ENCODE measurements around the gene DHCR24. TPM values are rescaled to one million over a fixed set of nuclear protein-coding genes. Genes with fewer than 3 reads are reported as not detected.
"Not testable (repeated sequence)": the region's sequence is repeated elsewhere in the genome, so short reads cannot be mapped to it uniquely, and the experiment has no call there.

Gene DHCR24
- total RNA-seq, 2 experiments from 2014 or later: 59.5 to 64.7 TPM

DNA sequence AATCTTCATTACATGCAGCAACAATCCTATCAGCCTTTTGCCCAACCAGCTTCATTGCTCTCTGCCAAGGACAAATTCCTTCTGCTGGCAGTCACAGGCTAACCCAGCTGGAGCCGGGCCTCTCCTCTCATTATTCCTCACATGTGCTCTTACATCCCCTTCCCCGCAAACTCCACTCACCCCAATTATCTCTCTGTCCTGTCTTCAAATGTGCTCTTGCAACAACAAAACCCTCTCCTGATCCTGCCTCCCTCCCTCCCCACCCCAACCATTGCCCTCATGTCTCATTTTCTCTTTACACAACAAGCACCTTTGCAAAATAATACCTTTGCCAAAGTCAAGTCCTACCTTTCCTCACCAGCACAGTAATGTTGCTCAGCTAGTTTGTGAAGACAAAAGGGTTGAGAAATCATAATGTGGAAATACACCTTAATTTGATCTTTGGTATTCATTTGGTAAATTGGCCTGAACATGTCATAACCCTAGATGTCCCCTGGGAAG is 36.0 kb upstream of the DHCR24 start:
- CTCF ChIA-PET: interaction anchor here (1.6 to 1.9 kb wide), 2 partner anchors 22 to 23 kb away, joined by 5 to 7 read pairs; no protein-coding TSS in a partner anchor
- H3K4me3 Mint-ChIP-seq: no peak overlapping the region
- H3K36me3 Mint-ChIP-seq (ENCODE audit: low read depth): no peaks in the 10 kb centered on the region
- peaks cover 2% of the 10 kb centered on the region for H3K27me3 Mint-ChIP-seq
- DNase-seq (no peak), ATAC-seq (no peak)
- H3K27ac Mint-ChIP-seq: no peak overlapping the region
- no peaks in the 10 kb centered on the region for H3K4me1 Mint-ChIP-seq (ENCODE audit: low read depth)
- intact Hi-C loops (cut with micrococcal nuclease): no loop called here
- no peaks in the 10 kb centered on the region for H3K9me3 Mint-ChIP-seq
- POLR2A ChIA-PET: interaction anchor here (1.5 kb wide), 1 partner anchor 9 kb away, joined by 3 read pairs; no protein-coding TSS in a partner anchor
- TF ChIP-seq, protein P1, sequence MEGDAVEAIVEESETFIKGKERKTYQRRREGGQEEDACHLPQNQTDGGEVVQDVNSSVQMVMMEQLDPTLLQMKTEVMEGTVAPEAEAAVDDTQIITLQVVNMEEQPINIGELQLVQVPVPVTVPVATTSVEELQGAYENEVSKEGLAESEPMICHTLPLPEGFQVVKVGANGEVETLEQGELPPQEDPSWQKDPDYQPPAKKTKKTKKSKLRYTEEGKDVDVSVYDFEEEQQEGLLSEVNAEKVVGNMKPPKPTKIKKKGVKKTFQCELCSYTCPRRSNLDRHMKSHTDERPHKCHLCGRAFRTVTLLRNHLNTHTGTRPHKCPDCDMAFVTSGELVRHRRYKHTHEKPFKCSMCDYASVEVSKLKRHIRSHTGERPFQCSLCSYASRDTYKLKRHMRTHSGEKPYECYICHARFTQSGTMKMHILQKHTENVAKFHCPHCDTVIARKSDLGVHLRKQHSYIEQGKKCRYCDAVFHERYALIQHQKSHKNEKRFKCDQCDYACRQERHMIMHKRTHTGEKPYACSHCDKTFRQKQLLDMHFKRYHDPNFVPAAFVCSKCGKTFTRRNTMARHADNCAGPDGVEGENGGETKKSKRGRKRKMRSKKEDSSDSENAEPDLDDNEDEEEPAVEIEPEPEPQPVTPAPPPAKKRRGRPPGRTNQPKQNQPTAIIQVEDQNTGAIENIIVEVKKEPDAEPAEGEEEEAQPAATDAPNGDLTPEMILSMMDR (IDR thresholded peaks at IDR 0.05): no peak

DNA sequence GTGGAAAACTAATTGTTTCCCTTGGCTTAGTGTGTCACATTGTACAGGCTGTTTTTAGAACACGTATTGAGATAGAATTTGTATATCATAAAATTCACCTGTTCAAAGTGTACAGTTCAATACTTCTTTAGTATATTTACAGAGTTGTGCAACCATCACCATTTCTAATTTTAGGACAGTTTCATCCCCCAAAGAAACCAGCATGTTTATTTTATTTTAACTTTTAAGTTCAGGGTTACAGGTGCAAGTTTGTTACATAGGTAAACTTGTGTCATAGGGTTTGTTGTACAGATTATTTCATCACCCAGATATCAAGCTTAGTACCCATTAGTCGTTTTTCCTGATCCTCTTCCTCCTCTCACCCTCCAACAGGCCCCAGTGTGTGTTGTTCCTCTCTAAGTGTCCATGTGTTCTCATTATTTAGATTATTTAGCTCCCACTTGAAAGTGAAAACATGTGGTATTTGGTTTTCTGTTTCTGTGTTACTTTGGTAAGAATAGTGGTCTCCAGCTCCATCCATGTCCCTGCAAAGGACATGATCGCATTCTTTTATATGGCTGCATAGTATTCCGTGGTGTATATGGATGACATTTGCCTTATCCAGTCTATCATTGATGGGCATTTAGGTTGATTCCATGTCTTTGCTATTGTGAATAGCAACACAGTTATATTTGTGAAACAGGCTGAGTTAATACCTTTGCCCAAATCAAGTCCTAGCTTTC is 35.2 kb upstream of the DHCR24 start:
- Mint-ChIP-seq H3K4me1 (ENCODE audit: low read depth) (no peaks in the 10 kb centered on the region), H3K36me3 (ENCODE audit: low read depth) (no peaks in the 10 kb centered on the region), H3K4me3 (no peak overlapping the region), H3K27ac (no peak overlapping the region), H3K9me3 (no peaks in the 10 kb centered on the region), H3K27me3 (peaks cover 2% of the 10 kb centered on the region)
- TF ChIP-seq, protein P1 (IDR thresholded peaks at IDR 0.05): no peak
- intact Hi-C loops (cut with micrococcal nuclease): no loop called here
- ATAC-seq (no peak), DNase-seq (no peak)
- ChIA-PET CTCF (interaction anchor here (1.6 to 1.9 kb wide), 2 partner anchors 23 to 24 kb away, joined by 5 to 7 read pairs; no protein-coding TSS in a partner anchor), POLR2A (interaction anchor here (1.5 kb wide), 1 partner anchor 9 kb away, joined by 3 read pairs; no protein-coding TSS in a partner anchor)

DNA sequence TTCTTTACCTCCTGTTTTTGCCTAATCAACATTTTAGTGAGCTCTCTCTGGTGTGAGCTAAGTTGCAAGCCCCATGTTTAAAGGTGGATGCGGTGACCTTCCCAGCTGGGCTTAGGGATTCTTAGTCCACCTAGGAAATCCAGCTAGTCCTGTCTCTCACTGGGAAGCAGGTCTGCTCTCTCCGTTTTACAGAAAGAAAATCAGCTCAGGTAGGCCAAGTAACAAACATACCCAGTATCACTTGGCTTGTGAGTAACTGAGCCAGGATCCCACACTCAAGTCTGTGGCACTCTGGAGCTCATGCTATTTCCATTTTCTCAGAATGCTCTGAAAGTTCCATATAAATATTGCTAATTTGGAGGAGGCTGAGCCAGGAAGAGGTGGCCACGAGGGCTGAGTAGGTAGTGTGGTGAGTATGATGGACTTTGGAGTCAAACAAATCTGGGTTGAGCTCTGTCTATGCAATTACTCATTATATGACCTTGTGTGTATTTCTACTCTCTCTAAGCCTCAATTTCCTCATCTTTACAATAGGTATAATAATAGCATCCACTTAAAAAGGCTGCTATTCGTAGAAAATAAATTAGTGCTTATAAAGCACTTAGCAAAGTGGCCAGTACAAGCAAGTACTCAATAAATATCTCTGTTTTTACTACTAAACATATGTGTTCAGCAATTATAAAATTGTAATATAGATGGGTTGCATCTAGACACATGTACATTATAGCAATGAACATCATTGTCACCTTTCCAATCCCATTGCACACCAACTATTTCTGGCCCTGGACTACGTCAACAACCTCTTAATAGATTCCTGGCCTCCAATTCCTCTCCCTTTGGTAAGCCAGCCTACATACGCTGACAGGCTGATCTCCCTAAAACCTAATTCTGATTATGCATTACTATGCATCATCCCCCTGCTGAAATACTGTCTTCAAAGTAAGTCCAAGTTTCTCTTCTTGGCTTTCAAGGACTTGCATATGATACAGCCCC is 32.7 kb upstream of the DHCR24 start:
- H3K4me3 Mint-ChIP-seq: no peak overlapping the region
- no peaks in the 10 kb centered on the region for H3K36me3 Mint-ChIP-seq (ENCODE audit: low read depth)
- no peak overlapping the region for H3K27ac Mint-ChIP-seq
- no peak for ATAC-seq
- H3K27me3 Mint-ChIP-seq: peaks cover 5% of the 10 kb centered on the region
- H3K4me1 Mint-ChIP-seq (ENCODE audit: low read depth): no peaks in the 10 kb centered on the region
- CTCF ChIA-PET: no interaction called here
- intact Hi-C loops (cut with micrococcal nuclease): no loop called here
- POLR2A ChIA-PET: no interaction called here
- no peak for DNase-seq
- TF ChIP-seq, protein P1 (IDR thresholded peaks at IDR 0.05): no peak
- H3K9me3 Mint-ChIP-seq: no peaks in the 10 kb centered on the region

DNA sequence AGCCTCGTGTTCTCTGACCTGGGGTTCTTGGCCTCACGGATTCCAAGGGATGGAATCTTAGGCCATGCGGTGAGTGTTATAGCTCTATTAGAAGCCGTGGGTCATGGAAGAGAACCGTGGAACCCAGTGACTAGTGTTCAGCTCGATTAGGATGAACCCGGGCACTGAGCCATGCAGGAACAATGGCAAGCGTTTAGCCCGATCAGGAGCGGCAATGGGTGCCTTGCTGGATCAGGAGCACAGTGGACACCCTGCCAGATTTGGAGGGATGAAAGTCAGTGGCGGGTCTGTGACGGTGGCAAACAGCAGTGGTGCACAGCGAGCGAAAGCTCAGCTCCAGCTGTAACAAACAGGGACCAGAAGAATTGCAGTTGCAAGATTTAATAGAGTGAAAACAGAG is 24.1 kb upstream of the DHCR24 start:
- H3K4me3 Mint-ChIP-seq; intact Hi-C loops (cut with micrococcal nuclease); H3K27me3 Mint-ChIP-seq; DNase-seq; POLR2A ChIA-PET; H3K27ac Mint-ChIP-seq; H3K9me3 Mint-ChIP-seq; H3K36me3 Mint-ChIP-seq (ENCODE audit: low read depth); ATAC-seq; CTCF ChIA-PET; H3K4me1 Mint-ChIP-seq (ENCODE audit: low read depth): not testable (repeated sequence)

DNA sequence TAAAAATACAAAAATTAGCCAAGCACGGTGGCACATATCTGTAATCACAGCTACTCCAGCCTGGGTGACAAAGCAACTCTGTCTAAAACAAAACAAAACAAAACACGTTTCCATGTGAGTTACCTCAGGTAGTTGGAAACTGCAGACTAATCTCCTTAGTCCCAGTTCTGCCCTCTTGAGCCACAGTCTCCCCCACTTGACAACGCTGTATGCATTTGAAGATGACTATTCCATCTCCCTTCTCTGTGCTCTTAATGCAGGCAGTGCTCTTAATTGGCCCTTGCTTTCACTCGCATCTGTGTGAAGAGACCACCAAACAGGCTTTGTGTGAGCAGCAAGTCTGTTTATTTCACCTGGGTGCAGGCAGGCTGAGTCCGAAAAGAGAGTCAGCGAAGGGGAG is 19.6 kb upstream of the DHCR24 start:
- H3K36me3 Mint-ChIP-seq (ENCODE audit: low read depth): no peaks in the 10 kb centered on the region
- H3K9me3 Mint-ChIP-seq: no peaks in the 10 kb centered on the region
- H3K4me3 Mint-ChIP-seq: no peak overlapping the region
- H3K4me1 Mint-ChIP-seq (ENCODE audit: low read depth): no peaks in the 10 kb centered on the region
- CTCF ChIA-PET: no interaction called here
- H3K27me3 Mint-ChIP-seq: no peaks in the 10 kb centered on the region
- POLR2A ChIA-PET: no interaction called here
- ATAC-seq: no peak
- DNase-seq: no peak
- intact Hi-C loops (cut with micrococcal nuclease): no loop called here
- H3K27ac Mint-ChIP-seq: no peak overlapping the region
- TF ChIP-seq, protein P1 (IDR thresholded peaks at IDR 0.05): no peak

All from activated CD8-positive, alpha-beta T cell treated with anti-CD3 and anti-CD28 coated beads for 36 hours (primary cell).